Astrocyte (in vitro differentiated cells and primary cell): ENCODE results near the gene ADRA2B.

Experiments
- EZH2 ChIP-seq: IDR thresholded peaks from 2 replicates; pipeline ENCODE4 v1.6.1; 2012; ENCODE audit warnings: mild to moderate bottlenecking, low read length, inconsistent platforms; ENCODE audit not compliant: insufficient read depth
- TF ChIP-seq, protein P1 (sequence below): IDR thresholded peaks from 2 replicates; pipeline ENCODE4 v1.5.1; 2011; ENCODE audit warnings: low read depth, mild to moderate bottlenecking, inconsistent platforms, low read length, moderate library complexity; ENCODE audit not compliant: insufficient read depth

DNA sequence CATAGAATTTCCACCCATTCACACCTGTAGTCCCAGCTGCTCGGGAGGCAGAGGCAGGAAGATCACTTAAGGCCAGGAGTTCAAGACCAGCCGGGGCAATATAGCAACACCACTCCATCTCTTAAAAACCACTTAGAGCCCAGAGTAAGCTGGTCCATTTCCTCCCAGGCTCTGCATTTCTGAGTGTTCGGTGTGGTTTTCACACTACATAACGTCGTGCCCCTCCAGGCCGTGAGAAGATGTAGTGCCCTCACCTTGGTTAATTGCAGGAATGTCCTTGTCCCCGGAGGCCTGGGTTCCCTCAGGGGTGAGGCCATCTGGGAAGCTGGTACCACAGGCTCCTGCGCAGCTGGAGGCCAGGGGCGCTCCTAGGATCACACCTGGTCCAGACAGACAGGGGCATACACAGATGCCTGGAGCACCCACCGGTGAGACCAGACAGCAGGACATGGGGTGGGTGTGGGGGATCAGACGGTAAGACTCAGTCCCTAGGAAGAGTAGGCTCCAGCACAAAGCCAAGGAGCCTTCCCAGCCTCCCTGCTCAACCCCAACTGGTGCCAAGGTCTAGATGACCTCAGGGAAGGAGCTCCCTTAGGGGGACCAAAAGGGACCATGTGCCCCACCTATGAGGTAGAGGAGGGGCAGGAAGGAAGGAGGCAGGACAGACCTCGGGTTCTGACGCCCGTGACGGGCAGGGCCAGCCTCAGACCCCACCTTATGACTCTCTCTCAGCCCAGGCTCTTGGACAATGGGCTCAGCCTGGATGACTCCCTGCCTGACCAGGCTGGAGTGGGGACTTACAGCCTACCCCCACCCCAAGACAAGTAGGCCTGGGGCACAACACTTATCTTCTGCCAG, 21.2 kb upstream of the ADRA2B start:
- TF ChIP-seq, protein P1, sequence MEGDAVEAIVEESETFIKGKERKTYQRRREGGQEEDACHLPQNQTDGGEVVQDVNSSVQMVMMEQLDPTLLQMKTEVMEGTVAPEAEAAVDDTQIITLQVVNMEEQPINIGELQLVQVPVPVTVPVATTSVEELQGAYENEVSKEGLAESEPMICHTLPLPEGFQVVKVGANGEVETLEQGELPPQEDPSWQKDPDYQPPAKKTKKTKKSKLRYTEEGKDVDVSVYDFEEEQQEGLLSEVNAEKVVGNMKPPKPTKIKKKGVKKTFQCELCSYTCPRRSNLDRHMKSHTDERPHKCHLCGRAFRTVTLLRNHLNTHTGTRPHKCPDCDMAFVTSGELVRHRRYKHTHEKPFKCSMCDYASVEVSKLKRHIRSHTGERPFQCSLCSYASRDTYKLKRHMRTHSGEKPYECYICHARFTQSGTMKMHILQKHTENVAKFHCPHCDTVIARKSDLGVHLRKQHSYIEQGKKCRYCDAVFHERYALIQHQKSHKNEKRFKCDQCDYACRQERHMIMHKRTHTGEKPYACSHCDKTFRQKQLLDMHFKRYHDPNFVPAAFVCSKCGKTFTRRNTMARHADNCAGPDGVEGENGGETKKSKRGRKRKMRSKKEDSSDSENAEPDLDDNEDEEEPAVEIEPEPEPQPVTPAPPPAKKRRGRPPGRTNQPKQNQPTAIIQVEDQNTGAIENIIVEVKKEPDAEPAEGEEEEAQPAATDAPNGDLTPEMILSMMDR, result no peak
- no peak for TF ChIP-seq EZH2
